Measurements from ENCODE around the gene FERMT3. TPM values are rescaled to one million over a fixed set of nuclear protein-coding genes. Genes with fewer than 3 reads are reported as not detected.
A peak's percentile ranks its signal among the peaks of the same experiment; 100 is the strongest.
"Not testable (repeated sequence)": the region's sequence is repeated elsewhere in the genome, so short reads cannot be mapped to it uniquely, and the experiment has no call there.

The FERMT3 gene
- polyA plus RNA-seq, result 100 to 1,000 TPM; 181 to 297 (median 236) TPM

- Mint-ChIP-seq H3K27me3 (ENCODE audit: low read depth in 3 of 3) (peaks cover 5 to 11% (median 6%) of the 10 kb centered on the region in 3 donors), H3K27ac (peak within 1 kb of the TSS; percentile 91 to 96 (median 95)), H3K36me3 (peaks cover 15 to 27% (median 17%) of the 10 kb centered on the region in 3 donors), H3K4me3 (peak within 1 kb of the TSS; percentile 90 to 95 (median 91)), H3K9me3 (no peaks in the 10 kb centered on the region), H3K4me1 (peaks cover 32 to 45% of the 10 kb centered on the region in 2 donors)
- peak; percentile 63 to 68 (median 66) for DNase-seq
These were observed at the start of gene FERMT3 for GRCh38 chr11:64206457-64207255. FERMT3 (plus strand) TSS chr11:64206721; CDS start chr11:64207365, 644 bp downstream.

GRCh38 chr11:64157631-64158394 is 48.7 kb upstream of the FERMT3 start:
- Mint-ChIP-seq H3K4me3 (no peak overlapping the region), H3K9me3 (no peaks in the 10 kb centered on the region), H3K27me3 (ENCODE audit: low read depth in 3 of 3) (peaks cover 0 to 3% (median 2%) of the 10 kb centered on the region in 3 donors), H3K27ac (no peak overlapping the region), H3K4me1 (no peaks in the 10 kb centered on the region), H3K36me3 (no peaks in the 10 kb centered on the region)
- DNase-seq, result no peak

- H3K27ac Mint-ChIP-seq, result no peak overlapping the region
- H3K9me3 Mint-ChIP-seq, result no peaks in the 10 kb centered on the region
- no peak overlapping the region for H3K4me3 Mint-ChIP-seq
- no peaks in the 10 kb centered on the region for H3K36me3 Mint-ChIP-seq
- H3K27me3 Mint-ChIP-seq (ENCODE audit: low read depth in 3 of 3), result peaks cover 0 to 2% (median 0%) of the 10 kb centered on the region in 3 donors
- DNase-seq, result no peak
- peaks cover 0 to 3% of the 10 kb centered on the region in 2 donors for H3K4me1 Mint-ChIP-seq
These were observed 45.5 kb upstream of the FERMT3 start for GRCh38 chr11:64161037-64161436.

GRCh38 chr11:64162769-64163168 is 43.8 kb upstream of the FERMT3 start:
- not testable (repeated sequence) for H3K36me3 Mint-ChIP-seq; H3K9me3 Mint-ChIP-seq; H3K27ac Mint-ChIP-seq; H3K4me3 Mint-ChIP-seq; H3K27me3 Mint-ChIP-seq (ENCODE audit: low read depth in 3 of 3); H3K4me1 Mint-ChIP-seq; DNase-seq

GRCh38 chr11:64163951-64164350 is 42.6 kb upstream of the FERMT3 start:
- no peak for DNase-seq
- peaks cover 0 to 5% of the 10 kb centered on the region in 2 donors for H3K4me1 Mint-ChIP-seq
- no peaks in the 10 kb centered on the region for H3K36me3 Mint-ChIP-seq
- H3K27me3 Mint-ChIP-seq (ENCODE audit: low read depth in 3 of 3), result peaks cover 0 to 3% (median 2%) of the 10 kb centered on the region in 3 donors
- H3K27ac Mint-ChIP-seq, result no peak overlapping the region
- no peaks in the 10 kb centered on the region for H3K9me3 Mint-ChIP-seq
- H3K4me3 Mint-ChIP-seq, result peak overlapping the region in 4 of 5 donors; percentile 18 to 39 (median 24)

GRCh38 chr11:64164392-64165312 is 41.9 kb upstream of the FERMT3 start:
- Mint-ChIP-seq H3K36me3 (no peaks in the 10 kb centered on the region), H3K9me3 (no peaks in the 10 kb centered on the region)

GRCh38 chr11:64165481-64165841 is 41.1 kb upstream of the FERMT3 start:
- no peaks in the 10 kb centered on the region for H3K36me3 Mint-ChIP-seq
- peak overlapping the region in 1 of 5 donors; percentile 93 for H3K4me3 Mint-ChIP-seq
- peaks cover 0 to 3% (median 2%) of the 10 kb centered on the region in 3 donors for H3K27me3 Mint-ChIP-seq (ENCODE audit: low read depth in 3 of 3)
- no peak for DNase-seq
- H3K4me1 Mint-ChIP-seq, result peaks cover 0 to 5% of the 10 kb centered on the region in 2 donors
- no peaks in the 10 kb centered on the region for H3K9me3 Mint-ChIP-seq
- H3K27ac Mint-ChIP-seq, result no peak overlapping the region

More at GRCh38 chr11:64164392-64165312, 41.9 kb upstream of the FERMT3 start:
- Mint-ChIP-seq H3K4me3 (peak overlapping the region; percentile 68 to 74 (median 72)), H3K27ac (peak overlapping the region in 1 of 6 donors; percentile 76), H3K4me1 (peaks cover 0 to 5% of the 10 kb centered on the region in 2 donors), H3K27me3 (ENCODE audit: low read depth in 3 of 3) (peaks cover 0 to 3% (median 2%) of the 10 kb centered on the region in 3 donors)
- no peak for DNase-seq

GRCh38 chr11:64165842-64166635 is 40.5 kb upstream of the FERMT3 start, which contains the start of gene MACROD1:
MACROD1 (minus strand) TSS chr11:64166113; CDS start chr11:64165994, 119 bp downstream.
- Mint-ChIP-seq H3K4me3 (peak within 1 kb of the TSS; percentile 88 to 93 (median 88)), H3K9me3 (no peaks in the 10 kb centered on the region), H3K27ac (peak within 1 kb of the TSS in 3 of 6 donors; percentile 19 to 76 (median 39)), H3K36me3 (no peaks in the 10 kb centered on the region), H3K27me3 (ENCODE audit: low read depth in 3 of 3) (peaks cover 0 to 3% (median 2%) of the 10 kb centered on the region in 3 donors), H3K4me1 (peaks cover 0 to 5% of the 10 kb centered on the region in 2 donors)
- peak; percentile 60 to 62 (median 61) for DNase-seq

GRCh38 chr11:64170419-64170818 is 36.1 kb upstream of the FERMT3 start:
- Mint-ChIP-seq H3K9me3 (no peaks in the 10 kb centered on the region), H3K4me3 (no peak overlapping the region), H3K27ac (no peak overlapping the region), H3K36me3 (no peaks in the 10 kb centered on the region), H3K27me3 (ENCODE audit: low read depth in 3 of 3) (peaks cover 1 to 3% (median 2%) of the 10 kb centered on the region in 3 donors), H3K4me1 (peaks cover 0 to 3% of the 10 kb centered on the region in 2 donors)
- no peak for DNase-seq

GRCh38 chr11:64173616-64174355 is 32.7 kb upstream of the FERMT3 start:
- Mint-ChIP-seq H3K4me1 (no peaks in the 10 kb centered on the region), H3K9me3 (no peaks in the 10 kb centered on the region), H3K36me3 (no peaks in the 10 kb centered on the region), H3K27me3 (ENCODE audit: low read depth in 3 of 3) (peaks cover 2 to 3% (median 3%) of the 10 kb centered on the region in 3 donors), H3K4me3 (no peak overlapping the region), H3K27ac (no peak overlapping the region)
- DNase-seq, result no peak

- no peak for DNase-seq
- peaks cover 1 to 3% (median 3%) of the 10 kb centered on the region in 3 donors for H3K27me3 Mint-ChIP-seq (ENCODE audit: low read depth in 3 of 3)
- no peaks in the 10 kb centered on the region for H3K36me3 Mint-ChIP-seq
- H3K27ac Mint-ChIP-seq, result no peak overlapping the region
- no peak overlapping the region for H3K4me3 Mint-ChIP-seq
- H3K4me1 Mint-ChIP-seq, result peaks cover 0 to 3% of the 10 kb centered on the region in 2 donors
- no peaks in the 10 kb centered on the region for H3K9me3 Mint-ChIP-seq
These were observed 29.8 kb upstream of the FERMT3 start for GRCh38 chr11:64176751-64177150.

- no peak for DNase-seq
- no peaks in the 10 kb centered on the region for H3K9me3 Mint-ChIP-seq
- no peak overlapping the region for H3K27ac Mint-ChIP-seq
- H3K27me3 Mint-ChIP-seq (ENCODE audit: low read depth in 3 of 3), result peaks cover 1 to 3% (median 3%) of the 10 kb centered on the region in 3 donors
- no peak overlapping the region for H3K4me3 Mint-ChIP-seq
- H3K36me3 Mint-ChIP-seq, result no peaks in the 10 kb centered on the region
- H3K4me1 Mint-ChIP-seq, result peaks cover 4 to 7% of the 10 kb centered on the region in 2 donors
These were observed 28.3 kb upstream of the FERMT3 start for GRCh38 chr11:64178203-64178602.
